BLaER1 treated with 17β-estradiol and CSF1 and Interleukin-3, amounts not matched to agents 10 nM and 100 nM (cell line): ENCODE measurements around the gene PLA2G4E.

Experiments
- H3K27ac ChIP-seq, 11 experiments: shearing (Covaris generic); formaldehyde crosslinking; 2 replicates each; pipeline ENCODE4 v1.8.1; 2022
- H3K27me3 ChIP-seq, 11 experiments: shearing (Covaris generic); formaldehyde crosslinking; 2 replicates each; pipeline ENCODE4 v1.8.1; 2022
- H3K36me3 ChIP-seq, 11 experiments: shearing (Covaris generic); formaldehyde crosslinking; 2 replicates each; pipeline ENCODE4 v1.8.1; 2022
- H3K4me1 ChIP-seq, 10 experiments: shearing (Covaris generic); formaldehyde crosslinking; 2 replicates each; pipeline ENCODE4 v1.8.1; 2022
- H3K4me2 ChIP-seq, 11 experiments: shearing (Covaris generic); formaldehyde crosslinking; 2 replicates each; pipeline ENCODE4 v1.8.1; 2022
- H3K4me3 ChIP-seq, 10 experiments: shearing (Covaris generic); formaldehyde crosslinking; 2 replicates each; pipeline ENCODE4 v1.8.1; 2022
- H3K9ac ChIP-seq, 11 experiments: shearing (Covaris generic); formaldehyde crosslinking; 2 replicates each; pipeline ENCODE4 v1.8.1; 2022
- H3K9me3 ChIP-seq, 11 experiments: shearing (Covaris generic); formaldehyde crosslinking; replicated peaks in 1 of 11; 2 replicates each; pipeline ENCODE4 v1.8.1; 2022
- H4K20me1 ChIP-seq, 11 experiments: shearing (Covaris generic); formaldehyde crosslinking; 2 replicates each; pipeline ENCODE4 v1.8.1; 2022
- Cebpa-rat ChIP-seq, 11 experiments: shearing (Covaris generic); IDR thresholded peaks; 2 replicates each; pipeline ENCODE4 v1.8.1; 2022

PLA2G4E gene

GRCh38 chr15:41985236-41986160, 35.3 kb downstream of the PLA2G4E start:
- no peak for TF ChIP-seq Cebpa-rat (IDR thresholded peaks at IDR 0.05)
- H3K4me3 ChIP-seq: no peak overlapping the region
- no peak overlapping the region for H3K27ac ChIP-seq
- peaks cover 0 to 14% (median 4%) of the 10 kb centered on the region in 10 experiments; a peak in 9 of 20 replicates for H3K4me1 ChIP-seq
- H3K36me3 ChIP-seq: no peaks in the 10 kb centered on the region
- H3K9ac ChIP-seq: no peak overlapping the region
- H3K9me3 ChIP-seq: no peaks in the 10 kb centered on the region
- H3K4me2 ChIP-seq: peak overlapping the region in 3 of 11 experiments; percentile 5 to 9 (median 6); a peak in 3 of 22 replicates
- H3K27me3 ChIP-seq: no peaks in the 10 kb centered on the region
- no peaks in the 10 kb centered on the region for H4K20me1 ChIP-seq

GRCh38 chr15:41984622-41985021, 36.2 kb downstream of the PLA2G4E start:
- Histone ChIP-seq H3K9me3 (no peaks in the 10 kb centered on the region), H3K4me2 (no peak overlapping the region), H3K27ac (no peak overlapping the region), H3K36me3 (no peaks in the 10 kb centered on the region), H3K4me1 (peaks cover 0 to 14% (median 4%) of the 10 kb centered on the region in 10 experiments; a peak in 8 of 20 replicates), H4K20me1 (no peaks in the 10 kb centered on the region), H3K27me3 (no peaks in the 10 kb centered on the region), H3K9ac (no peak overlapping the region), H3K4me3 (no peak overlapping the region)
- TF ChIP-seq Cebpa-rat (IDR thresholded peaks at IDR 0.05): no peak

DNA sequence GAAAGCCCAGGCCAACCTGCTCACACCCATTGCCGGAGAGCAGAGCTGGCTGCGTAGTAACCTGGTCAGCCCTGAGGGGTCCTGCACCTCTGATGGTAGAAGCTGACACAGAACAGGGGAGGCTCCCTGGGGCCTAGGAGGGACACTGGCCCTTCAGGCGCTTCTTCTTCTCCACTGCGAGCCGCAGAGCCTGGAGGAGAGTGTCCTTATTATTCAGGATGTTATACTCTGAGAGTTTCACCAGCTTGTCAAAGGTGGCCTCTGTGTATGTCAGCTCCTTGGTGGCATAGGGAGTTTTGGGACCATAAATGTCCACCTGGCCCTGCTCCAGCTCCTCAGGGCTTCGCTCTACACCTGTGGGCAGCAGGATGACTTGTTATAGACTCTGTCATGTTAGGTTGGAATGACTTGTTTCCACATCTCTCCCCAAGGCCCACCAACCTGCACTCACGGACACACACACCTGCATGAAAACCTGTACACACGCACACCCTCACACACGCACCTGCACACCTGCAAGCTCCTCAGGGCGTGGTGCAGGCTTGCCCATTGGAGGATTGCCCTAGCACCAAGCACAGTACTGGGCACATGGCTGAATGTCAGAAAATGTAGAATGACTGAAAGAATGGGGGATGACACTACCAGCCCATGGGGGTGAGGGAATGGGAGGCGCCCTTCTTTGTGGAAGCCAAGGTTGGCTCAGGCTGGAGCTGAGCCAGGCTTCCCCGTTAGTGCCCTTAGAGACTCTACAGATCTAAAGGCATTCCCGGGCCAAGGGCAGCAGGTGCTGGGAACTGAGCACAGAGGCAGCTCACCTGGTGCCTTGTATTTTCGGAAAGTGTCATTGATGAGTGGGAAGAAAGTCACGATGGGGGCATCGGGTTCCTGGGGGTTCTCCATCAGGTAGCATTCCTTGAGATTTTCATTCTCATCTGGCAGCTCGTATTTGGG, 36.9 kb downstream of the PLA2G4E start:
- no peaks in the 10 kb centered on the region for H3K9me3 ChIP-seq
- no peak overlapping the region for H3K4me3 ChIP-seq
- no peak overlapping the region for H3K27ac ChIP-seq
- no peak overlapping the region for H3K4me2 ChIP-seq
- H3K36me3 ChIP-seq: no peaks in the 10 kb centered on the region
- no peaks in the 10 kb centered on the region for H3K27me3 ChIP-seq
- no peak for TF ChIP-seq Cebpa-rat (IDR thresholded peaks at IDR 0.05)
- H4K20me1 ChIP-seq: no peaks in the 10 kb centered on the region
- peaks cover 0 to 14% (median 4%) of the 10 kb centered on the region in 10 experiments; a peak in 8 of 20 replicates for H3K4me1 ChIP-seq
- H3K9ac ChIP-seq: no peak overlapping the region

DNA sequence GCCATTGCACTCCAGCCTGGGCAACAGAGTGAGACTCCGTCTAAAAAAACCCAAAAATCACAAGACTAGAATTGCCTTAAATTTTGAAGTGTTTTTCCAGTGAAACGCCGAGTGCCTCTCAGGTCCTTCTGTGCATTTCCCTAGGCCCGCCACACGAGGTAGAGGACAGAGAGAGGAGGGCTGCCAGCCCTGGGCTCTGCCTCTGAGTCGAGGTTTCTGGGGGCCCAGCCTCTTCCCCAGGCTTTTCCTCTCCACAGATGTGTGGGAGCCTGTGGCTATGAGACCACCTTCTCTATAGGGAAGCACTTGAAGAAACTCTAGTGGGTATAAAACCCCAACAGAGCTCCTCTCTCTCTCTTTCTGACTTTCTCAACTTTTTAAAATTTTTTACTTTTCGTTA, 37.6 kb downstream of the PLA2G4E start:
- no peak overlapping the region for H3K27ac ChIP-seq
- no peaks in the 10 kb centered on the region for H3K9me3 ChIP-seq
- no peak for TF ChIP-seq Cebpa-rat (IDR thresholded peaks at IDR 0.05)
- no peak overlapping the region for H3K9ac ChIP-seq
- H4K20me1 ChIP-seq: no peaks in the 10 kb centered on the region
- H3K4me2 ChIP-seq: no peak overlapping the region
- H3K36me3 ChIP-seq: no peaks in the 10 kb centered on the region
- no peak overlapping the region for H3K4me3 ChIP-seq
- peaks cover 0 to 14% (median 4%) of the 10 kb centered on the region in 10 experiments; a peak in 8 of 20 replicates for H3K4me1 ChIP-seq
- H3K27me3 ChIP-seq: no peaks in the 10 kb centered on the region

GRCh38 chr15:41982133-41982930, 38.5 kb downstream of the PLA2G4E start:
- Histone ChIP-seq H3K4me3 (no peak overlapping the region), H3K27me3 (no peaks in the 10 kb centered on the region), H3K4me2 (no peak overlapping the region), H3K9ac (no peak overlapping the region), H4K20me1 (no peaks in the 10 kb centered on the region), H3K27ac (no peak overlapping the region), H3K4me1 (peaks cover 0 to 14% (median 4%) of the 10 kb centered on the region in 10 experiments; a peak in 8 of 20 replicates), H3K36me3 (no peaks in the 10 kb centered on the region), H3K9me3 (no peaks in the 10 kb centered on the region)
- TF ChIP-seq Cebpa-rat (IDR thresholded peaks at IDR 0.05): no peak

DNA sequence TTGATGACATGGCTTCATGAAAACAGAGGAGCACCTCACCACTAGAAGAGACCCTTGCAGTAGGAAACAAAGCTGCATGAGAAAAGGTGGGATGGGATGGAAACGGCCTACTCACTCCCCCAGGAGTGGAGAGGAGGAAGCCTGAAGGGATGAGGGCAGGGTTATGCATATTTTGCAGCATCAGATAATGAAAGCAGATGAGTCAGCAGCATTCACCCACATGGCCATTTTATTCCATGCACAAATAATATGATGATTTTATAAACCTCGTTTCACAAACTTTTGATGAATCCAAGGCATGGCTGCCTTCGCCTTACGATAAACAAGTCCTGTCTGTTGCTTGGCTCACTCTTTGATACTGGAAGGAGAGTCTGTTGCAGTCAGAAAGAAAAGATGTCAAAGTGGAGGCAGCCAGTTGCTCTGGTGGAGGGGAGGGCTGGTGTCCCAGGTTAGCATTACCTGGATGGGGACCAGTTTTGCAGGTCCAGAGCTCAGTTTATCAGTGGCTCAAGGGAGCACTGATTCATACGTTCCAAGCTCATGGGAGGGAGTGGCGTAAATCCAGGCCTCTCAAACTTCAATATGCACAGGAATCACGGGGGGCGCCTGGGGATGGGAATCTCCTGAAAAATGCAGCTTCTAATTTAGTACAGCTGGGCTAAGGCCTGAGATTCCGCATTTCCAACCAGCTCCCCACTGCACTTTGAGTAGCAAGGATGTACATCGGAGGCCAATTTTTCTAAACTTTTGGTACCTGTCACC, 39.3 kb downstream of the PLA2G4E start:
- no peak overlapping the region for H3K4me3 ChIP-seq
- H3K4me2 ChIP-seq: peak overlapping the region in 4 of 11 experiments; percentile 1 to 35 (median 32); a peak in 6 of 22 replicates
- no peaks in the 10 kb centered on the region for H3K36me3 ChIP-seq
- no peak for TF ChIP-seq Cebpa-rat (IDR thresholded peaks at IDR 0.05)
- no peaks in the 10 kb centered on the region for H3K27me3 ChIP-seq
- H3K27ac ChIP-seq: no peak overlapping the region
- H3K9me3 ChIP-seq: no peaks in the 10 kb centered on the region
- peaks cover 0 to 14% (median 4%) of the 10 kb centered on the region in 10 experiments; a peak in 8 of 20 replicates for H3K4me1 ChIP-seq
- H3K9ac ChIP-seq: no peak overlapping the region
- no peaks in the 10 kb centered on the region for H4K20me1 ChIP-seq

DNA sequence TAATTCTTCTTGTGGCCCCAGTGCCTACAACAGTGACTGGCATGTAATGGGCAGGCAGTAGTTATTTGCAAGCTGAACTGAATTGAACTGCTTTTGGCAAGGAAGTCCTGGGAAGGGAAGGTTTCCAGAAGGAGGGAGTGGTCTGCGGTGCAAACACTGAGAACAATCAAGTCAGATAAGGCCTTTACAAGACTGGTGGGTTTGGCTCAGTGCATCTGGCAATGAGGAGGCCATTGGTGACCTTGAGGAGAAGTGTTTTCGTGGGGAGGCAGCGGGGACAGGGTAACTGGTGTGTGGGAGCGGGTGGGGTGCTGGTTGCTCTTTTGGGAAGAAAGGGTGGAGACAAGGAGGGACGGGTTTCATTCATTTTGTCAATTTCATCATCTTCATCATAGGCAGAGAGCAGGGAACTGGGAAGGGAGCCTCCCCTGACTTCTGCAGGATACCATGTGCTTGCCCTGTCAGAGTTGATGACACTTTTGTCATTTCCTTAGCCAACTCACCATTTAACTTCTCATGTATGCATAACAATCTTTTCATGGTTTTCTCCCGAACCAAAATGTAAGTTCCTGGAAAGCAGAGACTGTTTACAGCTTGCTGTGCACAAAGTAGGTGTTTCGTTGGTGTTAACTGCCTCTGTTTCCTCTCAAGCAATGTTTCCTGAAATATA, 40.1 kb downstream of the PLA2G4E start:
- H3K9me3 ChIP-seq: no peaks in the 10 kb centered on the region
- peaks cover 0 to 14% (median 4%) of the 10 kb centered on the region in 10 experiments; a peak in 8 of 20 replicates for H3K4me1 ChIP-seq
- TF ChIP-seq Cebpa-rat (IDR thresholded peaks at IDR 0.05): no peak
- no peak overlapping the region for H3K4me3 ChIP-seq
- peak overlapping the region in 4 of 11 experiments; percentile 1 to 35 (median 32); a peak in 6 of 22 replicates for H3K4me2 ChIP-seq
- no peaks in the 10 kb centered on the region for H3K36me3 ChIP-seq
- no peak overlapping the region for H3K27ac ChIP-seq
- H3K9ac ChIP-seq: no peak overlapping the region
- no peaks in the 10 kb centered on the region for H3K27me3 ChIP-seq
- no peaks in the 10 kb centered on the region for H4K20me1 ChIP-seq
